ENCODE results near the gene NXPH4.

Gene NXPH4

DNA sequence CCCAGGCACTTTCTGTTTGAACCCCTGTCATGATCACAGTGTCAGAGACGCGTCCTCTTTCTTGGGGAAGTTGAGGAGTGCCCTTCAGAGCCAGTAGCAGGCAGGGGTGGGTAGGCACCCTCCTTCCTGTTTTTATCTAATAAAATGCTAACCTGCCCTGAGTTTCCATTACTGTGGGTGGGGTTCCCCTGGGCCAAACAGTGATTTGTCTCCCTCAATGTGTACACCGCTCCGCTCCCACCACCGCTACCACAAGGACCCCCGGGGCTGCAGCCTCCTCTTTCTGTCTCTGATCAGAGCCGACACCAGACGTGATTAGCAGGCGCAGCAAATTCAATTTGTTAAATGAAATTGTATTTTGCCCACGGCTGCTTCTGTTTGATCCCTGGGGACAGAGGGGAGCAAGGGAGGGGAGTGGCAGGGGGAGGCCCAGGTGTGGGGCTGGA, 18.0 kb downstream of the NXPH4 start:
- no peak for DNase-seq

DNA sequence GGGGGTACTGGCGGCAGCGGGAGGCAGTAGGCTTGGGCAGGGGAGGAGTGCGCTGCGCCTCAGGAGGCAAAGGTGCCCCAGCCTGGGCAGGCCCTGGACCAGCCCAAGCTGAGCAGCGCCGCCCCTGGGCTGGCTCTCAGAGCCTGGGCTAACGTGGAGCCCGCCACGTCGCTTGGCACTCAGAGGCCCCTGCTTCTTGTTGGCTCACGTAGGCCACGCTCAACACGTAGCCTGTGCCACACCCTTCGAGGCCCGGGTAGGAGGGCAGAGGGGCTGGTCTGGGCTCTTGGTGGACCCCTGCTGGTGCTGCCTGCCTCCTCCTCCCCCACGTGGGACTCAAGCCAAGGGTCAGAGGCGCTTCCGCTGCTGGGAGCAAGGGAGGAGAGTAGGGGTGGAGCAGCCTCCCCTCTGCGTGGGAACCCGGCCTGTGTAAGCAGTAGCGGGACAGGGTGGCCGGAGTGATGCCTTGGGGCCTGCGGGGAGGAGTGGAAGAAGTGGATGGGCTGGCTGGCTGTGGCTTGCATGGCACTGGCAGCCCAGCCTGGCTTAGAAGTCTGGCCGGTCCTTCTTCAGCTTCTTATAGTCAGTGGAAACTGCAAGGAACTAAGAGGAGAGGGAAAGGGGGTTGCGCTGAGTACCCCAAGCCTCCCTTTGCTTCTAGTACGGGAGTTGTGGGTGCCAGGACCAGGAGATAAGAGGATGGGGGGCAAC, 18.6 kb downstream of the NXPH4 start:
- DNase-seq: no peak

DNA sequence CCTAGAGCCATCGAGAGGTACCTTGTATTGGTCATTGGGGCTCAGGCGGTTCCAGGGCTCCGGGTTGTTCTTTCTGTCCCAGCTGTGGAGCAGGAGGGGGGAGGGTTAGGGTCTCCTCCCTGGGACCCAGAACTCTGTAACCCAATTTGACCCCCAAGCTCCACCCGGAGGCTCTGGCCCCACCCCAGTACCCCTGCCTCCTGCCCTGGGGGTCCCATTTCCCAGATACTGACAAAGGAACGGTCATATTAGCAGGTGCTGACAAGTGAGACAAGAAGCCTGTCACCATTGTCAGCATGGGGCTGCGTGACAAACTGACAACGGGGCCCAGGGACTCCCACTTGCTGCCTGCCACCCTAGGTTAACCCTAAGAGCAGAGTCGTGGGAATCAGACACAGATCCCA, 19.1 kb downstream of the NXPH4 start:
- DNase-seq: no peak

DNA sequence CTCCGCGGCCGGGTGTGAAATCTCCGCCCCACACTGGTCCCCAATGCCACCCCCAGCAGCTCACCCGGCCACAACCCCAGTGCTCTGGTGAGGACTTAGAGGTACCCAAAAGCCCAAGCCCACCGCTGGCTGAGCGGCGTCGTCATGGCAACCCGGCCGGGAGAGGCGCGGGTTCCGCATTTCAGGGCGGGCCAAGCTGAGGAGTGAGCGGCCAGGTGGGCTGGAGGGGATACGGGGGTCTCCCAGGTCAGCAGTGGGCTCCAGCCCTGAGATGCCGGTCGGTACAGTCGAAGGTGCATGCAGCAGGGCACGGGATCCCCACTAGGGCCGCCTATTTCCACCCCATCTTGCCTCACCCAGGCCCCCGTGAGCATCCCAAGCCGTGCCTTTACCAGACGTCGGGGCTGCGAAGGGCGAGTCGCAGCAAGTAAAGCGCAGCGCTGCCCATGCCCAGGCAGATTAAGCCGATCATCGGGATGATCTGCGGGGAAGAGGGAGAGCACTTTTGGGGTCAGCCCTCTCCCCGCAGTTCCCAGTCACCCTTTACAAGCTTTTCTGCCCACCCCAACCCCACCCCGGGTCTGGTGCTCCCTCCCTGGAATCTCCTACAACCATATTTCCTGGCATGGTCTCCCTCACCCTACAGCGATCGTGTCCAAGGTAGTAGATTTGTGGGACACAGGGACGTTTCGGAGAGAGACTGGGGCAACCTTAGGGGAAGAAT, 19.8 kb downstream of the NXPH4 start:
- no peak for DNase-seq

DNA sequence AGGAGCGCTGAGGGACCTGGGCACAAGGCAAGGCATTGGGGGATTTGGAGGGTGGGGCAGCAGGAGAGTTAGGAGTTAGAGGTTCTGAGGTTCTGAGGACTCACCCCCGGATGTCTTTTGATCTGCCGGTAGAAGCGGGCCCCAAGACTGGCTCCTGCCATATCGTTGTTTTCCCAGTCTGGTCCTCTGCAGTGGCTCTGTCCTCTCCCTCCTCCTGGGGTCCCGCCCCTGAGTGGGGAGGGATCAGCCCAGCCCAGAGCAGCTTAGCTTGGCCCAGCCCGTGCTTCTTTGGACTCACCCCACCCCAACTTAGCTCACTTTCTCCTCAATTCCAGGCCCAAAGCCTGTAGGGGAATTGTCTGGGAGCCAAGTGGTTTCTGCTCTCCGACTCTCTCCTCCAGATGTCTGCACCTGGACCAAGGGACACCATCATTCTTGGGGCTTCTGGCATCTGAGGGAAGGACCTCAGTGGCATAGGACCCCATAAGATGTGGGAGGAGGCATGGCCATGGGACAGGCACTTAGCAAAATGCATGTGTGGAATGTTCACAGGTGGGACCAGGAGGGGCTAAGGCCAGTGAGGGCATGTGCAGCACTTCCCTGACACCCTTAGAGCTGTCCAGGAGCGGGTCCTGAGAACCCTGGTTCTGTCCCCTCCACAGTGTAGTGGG, 20.5 kb downstream of the NXPH4 start:
- DNase-seq: no peak

DNA sequence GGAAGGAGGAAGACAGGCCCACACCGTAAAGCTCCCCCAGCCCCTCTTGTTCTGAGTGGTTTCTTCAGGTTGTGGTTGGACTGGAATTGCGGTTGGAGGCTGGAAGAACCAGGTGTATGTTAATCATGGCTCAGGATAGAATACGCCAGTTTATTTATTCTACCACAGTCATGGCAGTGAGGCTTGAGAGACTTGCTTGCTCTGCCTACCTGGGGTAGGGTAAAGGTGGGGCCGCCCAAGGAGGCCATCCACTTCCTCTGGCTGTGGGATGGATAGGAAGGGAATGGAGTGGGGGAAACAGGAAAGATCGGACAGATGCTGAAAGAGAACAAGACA, 21.0 kb downstream of the NXPH4 start:
- DNase-seq: peak; percentile 35

DNA sequence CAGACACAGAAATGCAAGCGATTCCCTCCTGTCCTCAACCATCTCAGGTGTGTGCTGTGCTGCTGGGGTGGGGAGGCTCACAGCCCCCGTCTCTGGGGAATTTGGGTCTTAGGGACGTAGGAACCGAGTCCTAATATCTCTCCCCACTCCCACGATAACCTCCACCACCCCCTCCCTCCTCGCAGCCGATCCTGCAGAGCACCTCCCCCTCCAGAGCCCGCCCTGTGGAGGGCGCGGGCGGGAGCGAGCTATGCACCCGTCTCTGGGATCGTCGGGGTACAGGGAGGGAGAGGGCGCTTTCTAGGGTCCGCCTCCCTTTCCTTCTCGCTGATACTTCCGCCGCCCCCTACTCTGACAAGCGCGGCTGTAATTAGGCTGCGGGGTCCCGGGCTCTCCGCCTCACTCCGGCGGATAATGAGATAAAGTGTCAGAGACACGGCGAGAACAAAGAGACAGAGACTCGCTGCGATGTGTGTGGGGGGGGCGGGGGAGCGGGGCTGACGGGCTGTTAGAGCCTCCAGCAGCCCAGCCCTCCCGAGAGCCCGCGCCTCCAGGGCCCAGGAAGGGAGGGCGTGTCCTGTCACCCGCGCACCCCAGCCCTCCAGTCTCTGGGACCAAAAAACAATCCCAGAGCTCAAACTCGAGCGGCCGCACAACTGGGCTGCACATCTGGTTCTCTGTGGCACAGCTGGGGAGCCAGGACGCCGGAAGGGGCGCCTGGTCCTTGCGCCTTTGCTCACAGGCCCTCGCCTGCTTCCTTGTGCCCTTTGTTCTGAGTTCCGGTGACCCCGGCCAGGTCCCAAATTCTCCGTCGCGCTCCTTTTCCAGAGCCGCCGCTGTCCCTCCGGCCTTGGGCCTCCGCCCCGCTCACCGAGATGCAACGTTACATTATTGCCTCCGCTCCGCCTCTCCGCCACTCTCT, 21.6 kb downstream of the NXPH4 start:
- peak; percentile 24 for DNase-seq

DNA sequence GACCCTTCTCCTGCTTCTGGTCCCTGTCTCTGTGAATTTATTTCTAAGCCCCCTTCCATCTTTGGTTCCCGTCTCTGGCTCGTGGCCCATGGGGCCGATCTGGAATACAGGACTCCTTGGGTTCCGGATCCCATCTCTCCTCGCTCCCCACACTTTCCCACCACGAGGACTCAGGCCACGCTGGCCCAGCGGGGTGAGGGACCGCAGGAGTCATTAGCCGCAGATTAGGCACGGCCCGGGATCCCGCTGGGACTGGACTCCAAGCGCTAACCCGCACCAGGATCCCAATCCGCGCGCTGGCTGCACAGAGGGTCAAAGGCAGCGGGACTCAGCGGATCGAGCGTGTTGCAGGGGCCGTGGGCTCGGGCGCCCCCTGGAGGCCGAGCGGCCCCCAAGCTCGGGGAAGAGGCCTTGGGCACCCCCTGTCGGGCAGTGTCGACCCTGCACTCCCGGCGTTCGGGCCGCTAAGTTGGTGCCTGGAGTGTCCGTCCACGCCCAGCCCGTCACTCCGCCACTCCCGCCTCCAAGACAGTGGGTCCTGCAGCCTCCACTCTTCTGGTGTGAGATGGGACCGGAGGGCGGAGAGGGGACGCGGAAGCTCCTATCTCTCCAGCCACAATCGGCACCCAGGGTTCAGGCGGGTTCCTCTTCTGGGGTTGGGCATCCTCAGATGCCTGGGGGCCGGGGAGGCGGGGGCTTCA, 22.4 kb downstream of the NXPH4 start:
- DNase-seq: peak; percentile 40

DNA sequence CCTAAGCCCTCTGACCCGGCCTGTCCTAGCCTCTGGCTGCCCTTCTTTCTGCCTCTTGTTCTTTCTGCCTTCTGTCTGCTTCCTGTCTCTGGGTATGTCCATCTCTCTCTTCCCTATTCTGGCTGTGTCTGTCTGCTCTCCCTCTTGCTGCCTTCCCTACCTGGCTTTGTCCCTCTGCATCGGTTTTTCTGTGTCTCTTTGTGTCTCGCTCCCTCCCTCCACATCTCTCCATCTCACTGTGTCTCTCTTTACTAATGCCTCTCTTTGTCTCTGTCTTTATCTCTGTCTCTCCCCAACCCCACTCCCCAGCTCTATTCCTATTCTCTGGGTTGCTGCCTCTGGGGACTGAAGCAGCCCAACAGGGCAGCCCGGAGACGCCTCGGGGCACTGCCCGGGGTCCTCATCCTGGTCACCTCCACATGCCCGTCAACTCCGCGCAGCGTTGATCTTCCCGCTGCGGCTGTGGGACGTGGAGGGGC, 23.0 kb downstream of the NXPH4 start:
- no peak for DNase-seq

DNA sequence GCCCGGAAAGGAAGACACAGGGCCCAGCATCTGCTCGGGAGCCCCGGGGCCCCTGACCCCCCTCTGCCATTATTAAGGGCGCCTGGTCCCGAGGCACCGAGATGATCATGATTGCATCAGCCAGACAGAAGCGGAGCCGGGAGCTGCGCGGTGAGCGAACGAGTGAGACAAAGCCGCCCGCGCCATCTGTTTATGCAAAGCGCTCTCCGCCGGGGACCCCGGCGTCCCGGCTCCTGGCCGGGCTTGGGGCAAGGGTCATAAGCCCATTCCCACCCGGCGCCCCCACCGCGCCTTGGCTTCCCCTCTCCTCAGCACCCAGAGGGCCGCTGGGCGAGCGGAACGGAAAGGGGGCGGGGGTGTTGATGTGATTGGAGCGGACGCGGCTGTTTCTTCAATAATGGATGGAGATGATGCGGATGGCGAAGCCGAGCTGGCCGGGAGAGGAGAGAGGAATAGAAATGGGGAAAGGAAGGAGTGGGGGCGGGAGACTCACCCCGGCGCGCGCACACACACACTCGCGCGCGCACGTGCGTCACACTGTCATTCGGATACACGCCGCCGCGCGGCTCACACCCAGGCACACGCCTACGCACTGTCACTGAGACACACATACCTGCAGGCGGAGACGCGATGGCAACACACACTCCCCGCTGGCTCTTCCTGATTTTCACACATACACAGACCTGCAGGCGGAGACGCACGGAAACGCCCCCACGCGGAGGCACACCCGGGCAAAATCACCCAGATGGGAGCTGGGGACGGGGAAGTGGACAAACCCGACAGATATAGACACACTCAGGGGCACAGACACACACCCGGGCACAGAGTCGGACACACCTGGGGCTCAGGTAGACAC, 23.7 kb downstream of the NXPH4 start:
- DNase-seq: no peak

DNA sequence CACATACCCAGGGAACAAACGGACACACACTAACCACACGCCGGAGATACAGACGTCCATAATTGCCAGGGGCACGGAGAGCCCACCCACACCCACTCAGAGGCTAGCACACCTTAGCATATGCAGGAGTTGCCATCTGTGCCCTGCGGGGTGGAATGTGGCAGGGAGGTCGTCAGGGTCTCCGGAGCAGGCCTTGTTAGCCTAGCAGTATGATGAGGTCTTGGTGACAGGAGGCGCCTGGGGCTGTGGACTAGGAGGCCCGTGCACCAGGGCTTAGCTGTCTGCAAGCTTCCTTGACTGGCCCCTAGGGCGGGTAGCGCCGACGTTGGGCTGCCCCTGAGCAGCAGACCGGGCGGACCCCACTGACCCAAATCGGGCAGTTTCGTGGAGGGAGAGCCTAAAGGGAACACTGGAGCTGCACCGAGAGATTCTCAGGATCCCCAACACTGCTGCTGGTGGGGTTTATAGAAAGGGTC, 24.4 kb downstream of the NXPH4 start:
- DNase-seq: no peak

DNA sequence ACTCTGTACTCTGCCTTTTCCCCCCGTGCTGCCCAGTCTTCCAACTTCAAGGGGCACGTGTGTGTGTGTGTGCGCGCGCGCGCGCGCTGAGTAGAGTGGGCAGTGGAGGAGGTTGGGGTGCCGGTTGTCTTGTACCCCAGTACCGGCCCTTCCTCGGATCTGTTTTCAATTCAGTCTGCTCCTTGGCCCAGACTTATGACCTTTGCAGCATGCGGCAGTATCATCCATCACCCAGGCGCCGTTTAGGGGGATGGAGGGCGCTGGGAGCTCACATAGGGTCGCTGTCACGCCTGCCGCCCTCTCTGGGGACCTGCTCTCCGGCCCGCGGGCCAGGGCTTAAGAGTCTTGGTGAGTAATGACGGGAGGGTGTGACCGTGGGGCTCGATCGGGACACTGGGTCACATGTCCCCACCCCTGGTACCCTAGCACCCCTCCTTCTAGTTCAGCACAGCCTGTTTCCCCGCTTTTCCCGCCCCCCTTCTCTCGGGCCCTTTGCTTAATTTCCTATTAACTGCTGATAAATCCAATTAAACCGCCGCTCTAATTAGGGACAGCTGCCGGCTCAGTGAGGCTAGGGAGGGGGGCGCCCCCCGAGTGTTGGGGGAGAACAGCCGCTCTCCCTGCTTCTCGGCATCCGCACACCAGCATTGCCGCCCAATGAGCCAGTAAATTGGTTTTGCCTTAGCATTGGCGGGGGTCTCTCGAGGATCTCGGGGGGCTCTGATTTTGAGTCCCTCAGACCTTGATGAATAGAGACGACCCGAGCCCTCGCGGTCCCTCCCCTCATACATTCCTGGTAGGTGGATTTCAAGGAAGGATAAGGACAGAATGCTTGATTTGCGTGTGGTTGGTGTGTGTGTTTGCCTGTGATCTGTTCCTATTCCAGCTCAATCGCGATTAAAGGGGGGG, 25.1 kb downstream of the NXPH4 start:
- DNase-seq: no peak

DNA sequence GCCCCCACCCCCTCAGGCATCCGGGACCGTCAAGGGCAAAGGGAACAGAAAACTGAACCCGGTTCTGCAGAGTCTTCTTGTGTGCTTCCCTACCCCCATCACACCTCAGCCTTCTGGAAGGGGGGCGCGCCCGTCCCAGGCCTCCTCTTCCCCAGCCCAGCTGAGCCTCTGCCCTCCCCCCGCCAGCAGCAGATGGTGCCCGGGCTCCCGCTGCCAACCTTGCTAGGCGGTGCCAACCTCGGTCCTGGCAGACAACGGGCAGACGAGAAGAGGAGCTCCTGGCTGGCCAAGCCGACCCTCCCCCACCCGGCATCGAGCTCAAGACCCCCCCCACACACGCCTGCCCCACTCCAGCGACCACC, 25.7 kb downstream of the NXPH4 start:
- DNase-seq: peak; percentile 12

DNA sequence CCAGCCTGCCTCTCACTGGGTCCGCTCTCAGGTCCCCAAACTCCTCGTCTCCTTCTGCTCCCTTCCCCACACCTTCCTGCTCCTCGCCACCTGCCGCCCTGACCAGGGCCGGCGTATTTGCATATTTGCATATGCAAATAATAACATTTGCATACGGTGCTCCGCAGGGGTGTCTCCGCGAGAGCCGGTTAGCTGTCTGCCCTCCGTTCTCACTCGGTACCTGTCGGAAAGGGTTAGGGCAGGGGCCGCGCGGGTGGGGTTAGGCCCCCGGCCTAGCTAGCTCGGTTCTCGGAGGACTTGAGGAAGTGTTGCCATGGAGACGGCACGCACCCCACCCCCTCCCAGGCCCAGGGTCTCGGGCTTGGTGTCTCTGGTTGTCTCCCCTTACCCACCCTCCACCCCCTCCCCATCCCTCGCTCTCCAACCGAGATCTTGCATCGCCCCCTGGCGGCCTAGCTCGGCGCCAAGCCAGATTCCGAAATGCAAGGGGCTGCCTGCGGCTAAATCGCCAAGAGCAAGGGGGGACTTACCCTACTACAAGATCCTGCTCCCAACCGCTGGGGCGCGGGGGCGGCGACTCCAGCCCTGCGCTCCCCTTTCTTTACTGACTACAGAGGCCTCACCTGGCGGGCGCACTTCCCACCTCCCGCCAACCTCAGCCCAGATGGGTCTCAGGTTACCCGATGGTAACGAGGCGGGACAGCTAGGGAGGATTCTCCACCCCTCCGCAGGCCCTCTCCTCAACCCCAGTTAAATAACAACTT, 26.3 kb downstream of the NXPH4 start:
- DNase-seq: peak; percentile 30

DNA sequence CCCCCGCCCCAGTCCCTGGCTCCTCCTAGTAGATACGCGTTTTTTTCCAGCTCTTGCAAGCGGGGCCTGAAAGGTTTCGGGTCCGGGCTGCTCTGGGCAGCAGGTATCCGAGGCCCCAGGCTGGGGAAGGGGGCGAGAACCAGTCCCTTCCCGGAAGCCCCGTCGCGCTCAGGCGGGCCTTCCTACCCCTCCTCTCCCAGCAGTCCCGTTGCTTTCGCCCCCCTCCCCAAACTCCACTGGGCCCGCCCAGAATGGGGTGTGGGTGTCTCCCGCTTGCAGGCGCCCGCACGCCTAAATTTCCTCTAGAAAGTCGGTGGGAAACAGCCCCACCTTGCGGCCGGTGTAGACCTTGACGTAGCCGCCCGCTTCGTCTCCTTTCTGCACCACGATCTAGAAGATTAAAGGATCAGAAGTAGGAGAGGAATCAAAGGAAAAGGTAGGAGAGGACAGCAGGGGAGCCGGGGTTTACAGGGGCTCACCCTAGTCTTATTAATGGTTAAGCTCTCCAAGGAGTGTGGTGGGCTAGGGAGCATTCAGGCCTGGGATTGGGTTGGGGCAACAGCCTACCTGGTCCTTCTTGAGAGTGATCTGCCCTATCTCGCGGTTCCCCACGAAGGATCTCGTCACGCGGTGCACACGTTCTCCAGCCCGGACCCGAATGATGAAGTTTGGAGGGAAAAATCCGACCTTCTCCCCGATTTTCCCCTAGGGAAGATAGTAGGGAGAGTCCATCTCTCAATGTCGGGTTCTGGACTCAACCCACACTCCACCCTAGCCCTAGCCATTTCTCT, 27.1 kb downstream of the NXPH4 start:
- DNase-seq: no peak

DNA sequence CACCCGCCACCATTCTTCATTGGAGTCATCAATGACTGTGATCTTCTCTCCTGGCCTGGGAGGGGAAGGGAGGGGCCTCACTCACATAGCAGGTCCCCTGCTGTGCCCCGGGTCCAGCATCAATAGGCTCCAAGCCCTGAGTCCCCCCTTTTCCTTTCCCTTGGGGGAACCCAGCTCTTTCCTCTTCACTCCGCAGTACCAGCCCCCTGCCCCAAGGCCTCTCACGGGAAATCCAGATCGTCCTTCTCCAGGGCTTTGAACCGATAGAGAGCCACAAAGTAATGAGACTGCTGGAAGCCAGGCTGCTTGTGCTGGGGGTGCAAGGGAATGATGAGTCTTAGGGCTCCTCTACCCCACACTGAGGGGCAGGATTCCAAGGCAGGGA, 27.7 kb downstream of the NXPH4 start:
- DNase-seq: no peak

DNA sequence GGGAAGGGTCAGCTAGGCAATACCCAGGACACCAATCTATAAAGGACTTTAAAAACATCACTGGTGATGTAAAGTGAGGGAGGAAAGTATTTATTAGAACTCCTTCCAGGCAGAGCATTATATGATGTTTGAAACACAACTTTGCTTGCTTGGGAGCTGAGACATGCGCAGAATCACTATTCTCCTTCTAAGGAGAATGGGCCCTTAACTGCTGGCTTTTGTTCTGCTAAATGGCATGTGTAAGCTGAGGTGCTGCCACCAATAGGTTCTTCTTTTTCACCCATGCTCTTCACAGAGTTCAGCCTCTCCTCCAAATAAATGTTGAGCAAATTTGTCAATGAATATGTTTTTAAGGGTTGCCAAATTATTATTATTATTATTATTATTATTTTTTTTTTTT, 30.4 kb downstream of the NXPH4 start:
- no peak for DNase-seq

DNA sequence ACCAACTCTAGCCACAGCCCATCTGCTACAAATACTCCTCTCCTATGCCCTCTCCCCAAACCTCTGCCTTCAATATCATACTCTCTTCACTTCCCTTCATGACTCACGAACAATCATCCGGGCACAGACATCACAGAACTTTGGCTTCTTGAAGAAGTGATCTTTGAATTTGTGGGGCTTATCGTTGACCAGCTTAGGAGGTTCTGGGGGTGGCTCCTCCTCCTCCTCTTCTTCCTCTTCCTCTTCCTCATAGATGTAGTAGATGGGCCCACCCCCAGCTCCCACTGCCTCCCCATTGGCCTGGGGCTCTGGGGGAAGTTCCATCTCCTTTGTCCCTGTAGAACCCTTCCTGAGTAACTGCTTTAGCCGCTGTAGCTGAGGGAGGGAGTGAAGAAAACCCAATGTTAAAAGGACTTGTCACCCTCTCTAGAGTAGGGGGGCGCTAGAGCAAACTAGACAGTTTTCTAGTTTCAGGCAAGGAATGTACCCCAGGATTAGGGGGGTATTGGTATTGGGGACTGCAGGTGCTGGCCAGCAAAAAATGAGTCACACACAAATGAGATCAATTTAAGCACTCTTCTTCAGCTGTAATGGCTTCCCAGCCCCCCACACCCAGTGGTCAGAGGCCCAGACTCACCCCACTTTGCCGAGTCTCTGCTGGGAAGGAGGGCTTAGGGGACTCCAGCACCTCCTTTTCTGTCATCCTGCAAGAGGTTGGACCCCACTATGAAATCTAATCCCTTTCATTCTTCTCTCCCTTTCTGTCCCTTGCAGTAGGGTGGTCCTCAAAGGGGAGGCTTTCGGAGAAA, 32.5 kb downstream of the NXPH4 start:
- no peak for DNase-seq

Measured in DMS79 (cell line).